Renal cortex interstitium (tissue), 11 donors: Measurements from ENCODE around the gene MAEA. TPM values are rescaled to one million over a fixed set of nuclear protein-coding genes. Genes with fewer than 3 reads are reported as not detected.
"Not testable (repeated sequence)": the region's sequence is repeated elsewhere in the genome, so short reads cannot be mapped to it uniquely, and the experiment has no call there.

ENCODE experiments used
- DNase-seq, 11 donors: peaks; one replicate each; pipeline ENCODE4 v3.0.0-alpha.2; 2013; ENCODE audit warnings: low read depth in 9 of 11, low spot score in 4 of 11; ENCODE audit errors: extremely low read depth in 1 of 11
- polyA plus RNA-seq, 3 donors: library from polyadenylated mRNA; unstranded; fragments of 120-200 nt; gene quantifications; one replicate each; pipeline ENCODE4 v1.2.1, GENCODE V29; 2013; ENCODE audit not compliant: insufficient read length in 3 of 3

Gene MAEA
- polyA plus RNA-seq, 3 donors = 59.8 to 85.4 (median 73.0) TPM

GRCh38 chr4:1264942-1265341 lies 24.7 kb upstream of the MAEA start:
- DNase-seq = no peak

GRCh38 chr4:1265351-1265750 lies 24.3 kb upstream of the MAEA start:
- no peak for DNase-seq

- DNase-seq = no peak
Measured at GRCh38 chr4:1266881-1267763, 22.6 kb upstream of the MAEA start.

- DNase-seq = no peak
Measured at GRCh38 chr4:1269209-1269608, 20.5 kb upstream of the MAEA start.

- no peak for DNase-seq
Measured at GRCh38 chr4:1271686-1272085, 18.0 kb upstream of the MAEA start.

- no peak for DNase-seq
Measured at GRCh38 chr4:1274871-1275270, 14.8 kb upstream of the MAEA start.

- no peak for DNase-seq
Measured at GRCh38 chr4:1276984-1277383, 12.7 kb upstream of the MAEA start.

- DNase-seq = no peak
Measured at GRCh38 chr4:1277667-1278665, 11.7 kb upstream of the MAEA start.

GRCh38 chr4:1279253-1279652 lies 10.4 kb upstream of the MAEA start:
- no peak for DNase-seq

GRCh38 chr4:1283711-1284110 lies 6.0 kb upstream of the MAEA start:
- no peak for DNase-seq

GRCh38 chr4:1285151-1285789 lies 4.4 kb upstream of the MAEA start:
- no peak for DNase-seq

- DNase-seq = no peak
Measured at GRCh38 chr4:1285790-1286553, 3.7 kb upstream of the MAEA start.

- DNase-seq = no peak
Measured at GRCh38 chr4:1288786-1289185, 905 bp upstream of the MAEA start.

- peak in 1 of 11 donors; percentile 28 for DNase-seq
Measured at GRCh38 chr4:1290165-1290977, 680 bp downstream of the MAEA start.

- no peak for DNase-seq
Measured at GRCh38 chr4:1291091-1291490, 1.4 kb downstream of the MAEA start.

- no peak for DNase-seq
Measured at GRCh38 chr4:1291996-1292702, 2.5 kb downstream of the MAEA start.

- DNase-seq = not testable (repeated sequence)
Measured at GRCh38 chr4:1292703-1293011, 3.0 kb downstream of the MAEA start.
